ACC112 (cell line): ENCODE data around the gene MEGF11.

Source experiments
- H2AFZ ChIP-seq: fragments of 200-600 bp; sonication (generic); one replicate; pipeline ENCODE4 v1.6.0; 2017; ENCODE audit warnings: antibody characterized with exemption, low read length; ENCODE audit not compliant: unreplicated experiment
- H3K27ac ChIP-seq: fragments of 200-600 bp; sonication (generic); 2 replicates; pipeline ENCODE4 v1.5.1; 2014; ENCODE audit warnings: low read depth, mild to moderate bottlenecking, antibody characterized with exemption, low read length, moderate library complexity
- H3K27me3 ChIP-seq: fragments of 200-600 bp; sonication (generic); 2 replicates; pipeline ENCODE4 v1.6.1; 2014; ENCODE audit warnings: mild to moderate bottlenecking, antibody characterized with exemption, low read length, moderate library complexity, mixed read lengths; ENCODE audit not compliant: insufficient read depth
- H3K36me3 ChIP-seq: fragments of 200-600 bp; sonication (generic); 2 replicates; pipeline ENCODE4 v1.6.1; 2016; ENCODE audit warnings: mild to moderate bottlenecking, antibody characterized with exemption, low read length, moderate library complexity, mixed read lengths; ENCODE audit not compliant: insufficient read depth
- H3K4me1 ChIP-seq: fragments of 200-600 bp; sonication (generic); one replicate; pipeline ENCODE4 v1.6.1; 2016; ENCODE audit warnings: low read length, mixed read lengths; ENCODE audit not compliant: insufficient read depth, unreplicated experiment, control insufficient read depth
- H3K4me3 ChIP-seq: fragments of 200-600 bp; sonication (generic); 2 replicates; pipeline ENCODE4 v1.5.1; 2014; ENCODE audit warnings: mild to moderate bottlenecking, low read depth, low read length
- H3K79me2 ChIP-seq: fragments of 200-600 bp; sonication (generic); one replicate; pipeline ENCODE4 v1.6.0; 2016; ENCODE audit warnings: low read length; ENCODE audit not compliant: control insufficient read depth, unreplicated experiment, insufficient read depth

MEGF11 gene

DNA sequence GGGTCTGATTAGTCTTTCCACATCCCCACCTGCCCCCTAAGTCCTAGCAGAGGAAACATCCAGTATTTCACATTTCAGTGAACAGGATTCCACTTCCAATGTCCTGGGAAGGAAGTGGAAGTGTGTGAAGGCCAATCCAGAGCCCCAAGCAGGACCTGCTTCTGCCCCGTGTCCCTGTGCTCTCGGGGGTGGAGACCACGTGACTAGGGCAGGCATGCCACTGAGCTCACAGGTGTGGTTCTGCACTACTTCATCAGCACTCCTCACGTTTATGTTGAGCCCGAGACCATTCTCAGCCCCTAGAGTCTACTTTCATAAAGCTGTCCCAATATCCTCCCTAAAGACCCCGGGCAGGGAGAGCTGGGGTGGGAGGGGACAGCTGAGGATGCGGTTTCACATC lies 299.9 kb downstream of the MEGF11 start:
- H3K27me3 ChIP-seq = peaks cover 57% of the 10 kb centered on the region

DNA sequence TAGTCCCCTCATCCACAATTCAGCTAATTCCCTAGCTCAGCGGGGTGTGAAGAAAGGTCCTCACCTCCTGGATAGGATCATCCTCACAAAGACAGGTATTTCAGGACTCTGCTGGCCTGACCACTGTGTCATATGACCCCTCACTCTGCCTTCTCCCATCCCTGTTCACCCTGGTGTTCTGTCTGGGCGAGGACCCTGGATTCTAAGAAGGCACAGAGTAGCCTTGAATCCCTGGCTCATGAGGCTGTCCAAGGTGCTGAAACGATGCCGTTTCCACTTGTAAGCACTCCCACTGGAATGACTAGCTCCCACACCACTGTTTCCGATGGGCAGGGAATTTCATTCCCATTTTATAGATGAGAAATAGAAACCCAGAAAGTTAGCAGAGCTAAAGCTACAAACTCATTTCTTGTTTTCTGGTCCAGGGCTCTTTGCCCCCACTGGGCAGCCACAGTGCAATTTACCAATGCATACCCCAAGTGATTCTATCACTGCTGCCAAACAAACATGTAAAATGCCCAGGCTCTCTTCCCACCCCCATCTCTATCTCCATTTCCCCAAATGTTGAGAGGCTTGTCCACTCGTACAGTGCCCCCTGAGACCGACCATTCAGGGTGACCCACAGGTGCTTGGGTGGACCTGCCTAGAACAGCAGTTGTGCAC lies 301.0 kb downstream of the MEGF11 start:
- Histone ChIP-seq H3K36me3 (no peaks in the 10 kb centered on the region), H3K4me3 (no peak overlapping the region), H2AFZ (no peak overlapping the region), H3K27ac (no peak overlapping the region), H3K27me3 (peaks cover 57% of the 10 kb centered on the region), H3K79me2 (no peaks in the 10 kb centered on the region), H3K4me1 (no peaks in the 10 kb centered on the region)

More for the DNA sequence above, 299.9 kb downstream of the MEGF11 start:
- no peaks in the 10 kb centered on the region for H3K4me1 ChIP-seq
- no peaks in the 10 kb centered on the region for H3K79me2 ChIP-seq
- no peak overlapping the region for H3K4me3 ChIP-seq
- no peak overlapping the region for H2AFZ ChIP-seq
- no peaks in the 10 kb centered on the region for H3K36me3 ChIP-seq
- H3K27ac ChIP-seq = no peak overlapping the region

DNA sequence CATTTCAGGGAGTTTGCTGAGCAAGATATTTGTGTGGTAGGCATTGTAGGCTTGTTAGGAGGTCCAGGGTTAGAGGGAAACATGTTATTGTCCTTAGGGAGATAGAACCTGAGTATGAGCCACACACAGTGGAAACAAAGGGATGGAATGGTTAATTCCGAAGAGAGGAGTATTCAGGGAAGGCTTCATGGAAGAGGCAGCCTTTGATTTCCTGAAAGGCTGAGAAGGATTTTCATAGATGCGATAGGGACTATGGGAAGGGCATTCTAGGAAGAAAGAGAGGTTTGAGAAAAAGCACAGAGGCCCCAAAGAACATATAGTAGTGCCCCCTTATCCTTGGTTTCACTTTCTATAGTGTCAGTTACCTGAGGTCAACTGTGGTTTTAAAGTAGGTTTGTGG lies 302.5 kb downstream of the MEGF11 start:
- Histone ChIP-seq H2AFZ (no peak overlapping the region), H3K27ac (no peak overlapping the region), H3K27me3 (peaks cover 57% of the 10 kb centered on the region), H3K79me2 (no peaks in the 10 kb centered on the region), H3K36me3 (no peaks in the 10 kb centered on the region), H3K4me1 (no peaks in the 10 kb centered on the region), H3K4me3 (no peak overlapping the region)

DNA sequence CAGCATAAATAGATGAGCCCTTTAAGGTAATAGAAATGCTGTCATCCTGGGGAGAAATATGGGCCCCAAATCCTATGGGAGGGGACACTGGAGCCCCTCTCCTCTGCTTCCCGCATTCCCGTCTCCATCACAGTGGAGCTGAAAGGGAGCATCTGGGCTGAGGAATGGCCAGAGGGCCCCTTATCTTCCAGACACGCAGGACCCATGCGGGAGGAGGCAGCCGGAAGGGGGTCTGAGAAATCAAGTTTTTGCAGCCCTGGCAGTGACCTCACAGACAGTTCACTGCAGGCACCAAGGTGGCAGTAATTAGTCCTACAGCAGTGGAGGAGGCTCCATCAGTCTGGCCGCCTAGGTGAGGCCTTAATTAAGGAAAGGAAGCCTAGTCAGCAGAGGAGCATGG lies 304.1 kb downstream of the MEGF11 start:
- no peaks in the 10 kb centered on the region for H3K79me2 ChIP-seq
- H3K36me3 ChIP-seq = no peaks in the 10 kb centered on the region
- no peak overlapping the region for H3K4me3 ChIP-seq
- no peak overlapping the region for H3K27ac ChIP-seq
- no peak overlapping the region for H2AFZ ChIP-seq
- H3K4me1 ChIP-seq = no peaks in the 10 kb centered on the region
- peaks cover 51% of the 10 kb centered on the region for H3K27me3 ChIP-seq

DNA sequence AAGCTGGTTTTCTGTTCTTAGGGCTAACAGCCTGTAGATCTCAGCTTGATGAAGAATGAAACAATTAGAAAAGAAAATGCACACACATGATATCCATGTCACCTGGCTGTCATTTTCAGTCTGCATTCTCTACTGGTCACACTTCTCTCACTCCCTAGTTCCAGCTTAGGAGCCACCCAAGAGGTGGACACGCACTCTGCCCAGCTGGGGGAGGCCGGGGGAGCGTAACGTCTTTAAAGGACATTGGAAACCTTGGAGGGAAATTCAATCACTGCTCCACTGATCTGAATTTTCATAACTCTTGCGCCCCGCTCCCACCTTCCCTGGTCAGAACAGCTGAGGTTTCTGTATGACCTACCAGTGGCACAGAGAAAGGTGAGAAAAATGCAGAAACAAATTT lies 304.5 kb downstream of the MEGF11 start:
- Histone ChIP-seq H2AFZ (no peak overlapping the region), H3K4me1 (no peaks in the 10 kb centered on the region), H3K27ac (no peak overlapping the region), H3K4me3 (no peak overlapping the region), H3K36me3 (no peaks in the 10 kb centered on the region), H3K79me2 (no peaks in the 10 kb centered on the region), H3K27me3 (peaks cover 48% of the 10 kb centered on the region)

DNA sequence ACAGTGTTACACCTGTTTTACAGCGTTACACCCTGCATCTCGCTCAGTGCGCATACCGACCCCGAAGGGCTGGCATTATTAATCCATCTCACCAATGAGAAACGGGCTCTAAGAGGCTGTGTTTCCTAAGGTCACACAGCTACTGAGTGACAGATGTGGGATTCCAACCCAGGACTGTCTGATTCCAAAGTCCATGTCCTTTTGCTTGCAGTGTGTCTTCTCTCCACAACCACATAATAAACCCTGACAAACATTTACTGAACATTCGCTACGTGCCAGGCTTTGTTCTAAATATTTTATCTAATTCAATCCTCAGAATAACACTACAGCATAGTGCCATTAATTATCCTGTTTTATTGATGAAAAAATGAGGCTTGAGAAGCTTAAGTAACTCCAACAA lies 305.2 kb downstream of the MEGF11 start:
- H3K4me1 ChIP-seq = no peaks in the 10 kb centered on the region
- peaks cover 42% of the 10 kb centered on the region for H3K27me3 ChIP-seq
- H3K36me3 ChIP-seq = no peaks in the 10 kb centered on the region
- H2AFZ ChIP-seq = no peak overlapping the region
- H3K79me2 ChIP-seq = no peaks in the 10 kb centered on the region
- no peak overlapping the region for H3K27ac ChIP-seq
- no peak overlapping the region for H3K4me3 ChIP-seq

DNA sequence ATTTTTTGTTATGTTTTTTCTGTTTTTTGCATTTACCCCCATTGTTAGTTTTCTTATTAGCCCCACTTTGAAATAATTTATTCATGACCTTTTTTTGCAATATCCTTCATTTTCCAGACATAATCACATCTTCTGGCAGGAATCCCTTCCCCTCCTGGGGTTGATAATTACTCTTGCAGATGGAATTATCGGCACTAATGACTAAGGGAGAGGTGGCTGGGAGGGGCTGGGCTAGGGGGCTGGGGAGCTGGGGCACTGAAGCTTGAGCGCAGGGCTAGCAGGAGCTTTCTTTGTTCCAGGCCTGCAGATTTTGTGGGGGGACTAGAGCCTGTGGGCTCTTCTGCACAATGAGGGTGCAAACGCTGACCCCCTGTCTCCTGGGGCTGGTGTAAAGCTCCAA lies 306.5 kb downstream of the MEGF11 start:
- Histone ChIP-seq H3K27ac (no peak overlapping the region), H3K27me3 (peaks cover 29% of the 10 kb centered on the region), H2AFZ (no peak overlapping the region), H3K79me2 (no peaks in the 10 kb centered on the region), H3K4me1 (no peaks in the 10 kb centered on the region), H3K4me3 (no peak overlapping the region), H3K36me3 (no peaks in the 10 kb centered on the region)

DNA sequence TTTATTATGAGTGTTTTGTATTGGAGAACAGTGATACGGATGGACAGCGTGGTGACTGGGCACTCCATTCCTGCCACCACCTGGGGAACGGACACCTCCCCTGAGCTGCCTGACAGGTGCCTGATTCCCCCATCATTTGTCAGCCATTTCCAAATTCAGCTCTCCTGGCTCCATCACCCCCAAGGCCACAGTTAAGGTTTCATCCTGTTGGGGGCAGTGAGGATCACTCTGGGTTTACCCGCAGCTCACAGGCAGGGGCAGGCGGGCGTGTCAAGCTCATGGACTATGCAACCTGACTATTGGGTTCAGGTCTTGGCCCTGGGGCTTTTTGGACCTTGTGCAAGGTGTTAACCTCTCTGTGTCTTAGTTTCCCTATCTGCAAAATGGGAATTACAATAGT lies 307.9 kb downstream of the MEGF11 start:
- no peak overlapping the region for H3K27ac ChIP-seq
- no peaks in the 10 kb centered on the region for H3K79me2 ChIP-seq
- H3K27me3 ChIP-seq = peaks cover 23% of the 10 kb centered on the region
- H3K36me3 ChIP-seq = no peaks in the 10 kb centered on the region
- H3K4me3 ChIP-seq = no peak overlapping the region
- H2AFZ ChIP-seq = no peak overlapping the region
- peaks cover 8% of the 10 kb centered on the region for H3K4me1 ChIP-seq

DNA sequence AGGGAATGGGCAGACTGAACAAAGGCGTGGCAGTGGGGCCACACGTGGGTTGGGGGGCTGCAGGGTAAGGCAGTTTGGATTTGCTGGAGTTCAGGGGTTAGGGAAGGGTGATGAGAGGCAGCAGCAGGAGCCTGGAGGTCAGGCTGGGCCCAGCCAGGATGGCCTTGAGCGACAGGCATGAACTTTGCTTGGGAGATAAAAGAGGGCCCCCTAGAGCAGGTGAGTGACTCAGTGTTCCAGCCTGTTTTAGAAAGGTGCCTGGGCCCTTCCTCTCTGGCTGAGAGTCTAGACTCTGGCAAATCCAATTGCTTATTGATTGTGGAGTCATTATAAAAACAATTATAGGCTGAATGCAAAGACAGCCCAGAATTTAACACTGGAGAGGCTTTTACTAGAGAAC lies 309.1 kb downstream of the MEGF11 start:
- no peaks in the 10 kb centered on the region for H3K79me2 ChIP-seq
- H2AFZ ChIP-seq = no peak overlapping the region
- no peak overlapping the region for H3K27ac ChIP-seq
- no peak overlapping the region for H3K4me3 ChIP-seq
- H3K27me3 ChIP-seq = peaks cover 11% of the 10 kb centered on the region
- peaks cover 18% of the 10 kb centered on the region for H3K4me1 ChIP-seq
- H3K36me3 ChIP-seq = no peaks in the 10 kb centered on the region

DNA sequence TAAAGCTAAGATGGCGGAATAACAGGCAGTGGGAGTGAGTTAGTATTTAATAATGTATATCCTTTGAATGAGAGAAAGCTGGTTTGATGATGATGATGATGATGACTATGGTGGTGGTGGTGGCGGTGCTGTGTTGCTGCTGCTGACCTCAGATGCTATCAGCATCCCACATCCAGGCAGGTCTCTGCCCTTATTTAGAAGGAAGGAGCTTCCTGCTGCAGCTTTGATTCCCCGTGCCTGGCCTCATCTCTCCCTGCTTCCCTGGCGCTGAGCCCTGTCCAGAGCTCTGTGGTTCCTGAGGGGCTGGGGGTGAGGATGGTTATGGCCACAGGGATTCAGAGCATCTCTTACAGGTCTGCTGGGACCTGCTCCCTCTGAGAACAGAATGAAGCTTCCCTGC lies 311.1 kb downstream of the MEGF11 start:
- no peaks in the 10 kb centered on the region; the same call in 1 of the 2 replicates for H3K27me3 ChIP-seq
- H3K27ac ChIP-seq = no peak overlapping the region
- H3K4me3 ChIP-seq = no peak overlapping the region
- peaks cover 23% of the 10 kb centered on the region for H3K4me1 ChIP-seq
- no peaks in the 10 kb centered on the region for H3K79me2 ChIP-seq
- no peaks in the 10 kb centered on the region for H3K36me3 ChIP-seq
- no peak overlapping the region for H2AFZ ChIP-seq

DNA sequence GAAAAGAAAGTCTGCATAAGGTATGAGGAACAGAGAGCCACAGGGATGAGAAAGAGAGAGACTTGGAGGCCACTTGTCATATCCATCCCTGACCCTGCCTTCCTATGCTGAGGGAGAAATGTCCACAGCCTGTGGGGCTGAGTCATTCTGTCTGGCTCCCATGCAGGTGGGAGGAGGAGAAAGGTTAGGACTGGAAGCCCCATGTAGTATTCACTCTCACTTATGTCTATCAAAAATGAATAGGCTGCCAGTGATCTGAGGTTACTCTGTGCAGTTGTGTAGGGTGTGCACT lies 313.0 kb downstream of the MEGF11 start:
- no peak overlapping the region for H3K27ac ChIP-seq
- H2AFZ ChIP-seq = no peak overlapping the region
- H3K4me3 ChIP-seq = no peak overlapping the region
- peaks cover 23% of the 10 kb centered on the region for H3K4me1 ChIP-seq
- no peaks in the 10 kb centered on the region for H3K36me3 ChIP-seq
- no peaks in the 10 kb centered on the region for H3K79me2 ChIP-seq
- H3K27me3 ChIP-seq = no peaks in the 10 kb centered on the region; the same call in 1 of the 2 replicates
